HEK293 (cell line): ENCODE data around the gene ZNF605.

Experiments
- CTCF ChIA-PET: fragments of 350-600 bp; formaldehyde crosslinking; extraction: SDS; loops from one replicate; lab custom pipeline; 2021; ENCODE audit warnings: antibody characterized with exemption; lab: Yijun Ruan, JAX
- POLR2A ChIA-PET: fragments of 300-600 bp; formaldehyde crosslinking; extraction: SDS; loops from one replicate; lab custom pipeline; 2020; ENCODE audit warnings: antibody characterized with exemption, inconsistent platforms; lab: Yijun Ruan, JAX
- H3K27ac ChIP-seq: fragments of 200-500 bp; sonication (Bioruptor generic); 2 replicates; pipeline ENCODE4 v1.5.1; 2014; ENCODE audit warnings: low read depth, low read length, control low read depth, inconsistent platforms; ENCODE audit errors: extremely low read depth
- H3K36me3 ChIP-seq, 2 experiments: fragments of 200-500 bp in 1 of 2; sonication (Bioruptor generic) in 1 of 2; 1 replicate in 1 of 2; 2 replicates in 1 of 2; pipeline ENCODE4 v1.5.1; 2014 to 2017; ENCODE audit warnings: inconsistent platforms in 2 of 2, low read length in 2 of 2; ENCODE audit not compliant: control insufficient read depth in 2 of 2, insufficient read depth in 1 of 2
- H3K4me1 ChIP-seq: fragments of 200-500 bp; sonication (Bioruptor generic); 2 replicates; pipeline ENCODE4 v1.5.1; 2014; ENCODE audit warnings: mild to moderate bottlenecking, low read length, inconsistent platforms; ENCODE audit not compliant: control insufficient read depth, insufficient read depth
- H3K4me3 ChIP-seq: 2 replicates; pipeline ENCODE4 v1.5.1; 2011; ENCODE audit warnings: low read depth, mild to moderate bottlenecking, control low read depth, low read length, moderate library complexity
- H3K9me3 ChIP-seq: fragments of 200-500 bp; sonication (Bioruptor generic); 2 replicates; pipeline ENCODE4 v1.5.1; 2014; ENCODE audit warnings: low read depth, low read length, inconsistent platforms; ENCODE audit not compliant: control insufficient read depth, insufficient read depth
- FEZF1 ChIP-seq: fragments of 450-650 bp; formaldehyde crosslinking; IDR thresholded peaks from 2 replicates; pipeline ENCODE4 v1.5.1; 2016; ENCODE audit warnings: missing biosample characterization, missing genetic modification characterization
- KLF16 ChIP-seq: fragments of 450-650 bp; formaldehyde crosslinking; IDR thresholded peaks from 2 replicates; pipeline ENCODE4 v1.5.1; 2017; ENCODE audit warnings: missing biosample characterization, missing genetic modification characterization
- PRDM2 ChIP-seq: fragments of 450-650 bp; formaldehyde crosslinking; IDR thresholded peaks from 2 replicates; pipeline ENCODE4 v1.5.1; 2016; ENCODE audit warnings: missing biosample characterization, missing genetic modification characterization, borderline replicate concordance
- REST ChIP-seq: fragments of 450-650 bp; formaldehyde crosslinking; IDR thresholded peaks from 2 replicates; pipeline ENCODE4 v1.5.1; 2016; ENCODE audit warnings: missing biosample characterization, missing genetic modification characterization
- SCRT2 ChIP-seq: fragments of 450-650 bp; formaldehyde crosslinking; IDR thresholded peaks from 2 replicates; pipeline ENCODE4 v1.5.1; 2016; ENCODE audit warnings: missing biosample characterization, missing genetic modification characterization
- SETDB1 ChIP-seq: IDR thresholded peaks from one replicate; pipeline ENCODE4 v1.6.1; 2017; ENCODE audit warnings: mild to moderate bottlenecking, low read length, moderate library complexity, mixed read lengths; ENCODE audit not compliant: insufficient read length
- TRIM28 ChIP-seq: IDR thresholded peaks from 2 replicates; pipeline ENCODE4 v1.6.1; 2011; ENCODE audit warnings: low read length, control low read depth, borderline replicate concordance
- ZBTB21 ChIP-seq: fragments of 450-650 bp; formaldehyde crosslinking; IDR thresholded peaks from 2 replicates; pipeline ENCODE4 v1.5.1; 2017; ENCODE audit warnings: missing biosample characterization, missing genetic modification characterization
- ZNF10 ChIP-seq: fragments of 450-650 bp; formaldehyde crosslinking; IDR thresholded peaks from 2 replicates; pipeline ENCODE4 v1.5.1; 2017; ENCODE audit warnings: missing biosample characterization, missing genetic modification characterization
- ZNF133 ChIP-seq: fragments of 450-650 bp; formaldehyde crosslinking; IDR thresholded peaks from 2 replicates; pipeline ENCODE4 v1.5.1; 2016; ENCODE audit warnings: missing biosample characterization, missing genetic modification characterization
- ZNF169 ChIP-seq: fragments of 450-650 bp; formaldehyde crosslinking; IDR thresholded peaks from 2 replicates; pipeline ENCODE4 v1.5.1; 2016; ENCODE audit warnings: missing biosample characterization, missing genetic modification characterization
- ZNF211 ChIP-seq: fragments of 450-650 bp; formaldehyde crosslinking; IDR thresholded peaks from 2 replicates; pipeline ENCODE4 v1.5.1; 2016; ENCODE audit warnings: low read depth, missing biosample characterization, missing genetic modification characterization
- ZNF280C ChIP-seq: fragments of 450-650 bp; formaldehyde crosslinking; IDR thresholded peaks from 2 replicates; pipeline ENCODE4 v1.5.1; 2016; ENCODE audit warnings: missing biosample characterization, missing genetic modification characterization
- ZNF302 ChIP-seq: fragments of 450-650 bp; formaldehyde crosslinking; IDR thresholded peaks from 2 replicates; pipeline ENCODE4 v1.5.1; 2016; ENCODE audit warnings: missing biosample characterization, missing genetic modification characterization, low read depth
- ZNF324 ChIP-seq: fragments of 450-650 bp; formaldehyde crosslinking; IDR thresholded peaks from 2 replicates; pipeline ENCODE4 v1.5.1; 2016; ENCODE audit warnings: missing biosample characterization, missing genetic modification characterization
- ZNF391 ChIP-seq: fragments of 450-650 bp; formaldehyde crosslinking; IDR thresholded peaks from 2 replicates; pipeline ENCODE4 v1.5.1; 2016; ENCODE audit warnings: low read depth, missing biosample characterization, missing genetic modification characterization, borderline replicate concordance
- ZNF488 ChIP-seq: fragments of 450-650 bp; formaldehyde crosslinking; IDR thresholded peaks from 2 replicates; pipeline ENCODE4 v1.5.1; 2016; ENCODE audit warnings: missing biosample characterization, missing genetic modification characterization
- ZNF580 ChIP-seq: fragments of 450-650 bp; formaldehyde crosslinking; IDR thresholded peaks from 2 replicates; pipeline ENCODE4 v1.5.1; 2016; ENCODE audit warnings: missing biosample characterization, missing genetic modification characterization
- ZNF792 ChIP-seq: fragments of 450-650 bp; formaldehyde crosslinking; IDR thresholded peaks from 2 replicates; pipeline ENCODE4 v1.5.1; 2016; ENCODE audit warnings: missing biosample characterization, missing genetic modification characterization

Gene ZNF605

GRCh38 chr12:132924356-132924755 lies 31.8 kb downstream of the ZNF605 start:
- Histone ChIP-seq H3K27ac (no peak overlapping the region), H3K4me1 (no peaks in the 10 kb centered on the region), H3K4me3 (no peak overlapping the region), H3K9me3 (peaks cover 6% of the 10 kb centered on the region), H3K36me3 (no peaks in the 10 kb centered on the region)
- no peak for TF ChIP-seq SCRT2 (tag by site-specific recombination)
- no peak for TF ChIP-seq ZNF10 (tag by site-specific recombination)
- 0 out of 2 replicates have a peak, but pooled peaks have one; percentile 41 for TF ChIP-seq ZNF133 (tag by site-specific recombination)
- no peak for TF ChIP-seq ZBTB21 (tag by site-specific recombination)
- ChIA-PET CTCF (interaction anchor here (0.8 to 1.3 kb wide), 2 partner anchors 20 to 260 kb away, joined by 3 read pairs; no protein-coding TSS in a partner anchor), POLR2A (no interaction called here)

GRCh38 chr12:132923356-132923909 lies 32.7 kb downstream of the ZNF605 start:
- H3K9me3 ChIP-seq, result peaks cover 6% of the 10 kb centered on the region
- no peaks in the 10 kb centered on the region for H3K36me3 ChIP-seq

GRCh38 chr12:132922676-132923075 lies 33.4 kb downstream of the ZNF605 start:
- peaks cover 6% of the 10 kb centered on the region for H3K9me3 ChIP-seq
- H3K4me1 ChIP-seq, result no peaks in the 10 kb centered on the region
- no peak overlapping the region for H3K4me3 ChIP-seq
- no peaks in the 10 kb centered on the region for H3K36me3 ChIP-seq
- CTCF ChIA-PET, result interaction anchor here (0.7 to 1.1 kb wide), 3 partner anchors 22 to 1694 kb away, joined by 3 to 4 read pairs (median 4); partner anchors contain the start of gene ZNF268
- TF ChIP-seq ZNF324 (tag by site-specific recombination) (no peak), KLF16 (tag by site-specific recombination) (no peak), REST (tag by site-specific recombination) (no peak), ZNF280C (tag by site-specific recombination) (no peak), TRIM28 (no peak), ZNF10 (tag by site-specific recombination) (no peak), ZNF580 (tag by site-specific recombination) (no peak), ZNF211 (tag by site-specific recombination) (no peak), ZNF792 (tag by site-specific recombination) (no peak), ZNF488 (tag by site-specific recombination) (no peak), PRDM2 (tag by site-specific recombination) (no peak)
- POLR2A ChIA-PET, result no interaction called here
- H3K27ac ChIP-seq, result no peak overlapping the region

More at GRCh38 chr12:132923356-132923909, 32.7 kb downstream of the ZNF605 start:
- CTCF ChIA-PET, result interaction anchor here (1.3 kb wide), 1 partner anchor 19 kb away, joined by 3 read pairs; no protein-coding TSS in a partner anchor
- H3K27ac ChIP-seq, result no peak overlapping the region
- no peaks in the 10 kb centered on the region for H3K4me1 ChIP-seq
- H3K4me3 ChIP-seq, result no peak overlapping the region
- TF ChIP-seq SETDB1 (peak; percentile 93), FEZF1 (no peak), ZNF169 (no peak), TRIM28 (peak; percentile 38; the same call in 1 of the 2 replicates), ZNF391 (tag by site-specific recombination) (no peak), ZNF302 (tag by site-specific recombination) (no peak)
- POLR2A ChIA-PET, result no interaction called here
